ENCODE results near the gene OR10A6. TPM values are rescaled to one million over a fixed set of nuclear protein-coding genes. Genes with fewer than 3 reads are reported as not detected.

The OR10A6 gene
- total RNA-seq, 1 experiment from 2014 or later: not detected

Other genes with a start within 250 kb of the OR10A6 start
- gene OVCH2, start 224.8 kb downstream of the OR10A6 start, total RNA-seq (2014; rRNA removed): not detected in 2 replicates
- gene OR5P2, start 134.3 kb downstream of the OR10A6 start, total RNA-seq (2014; rRNA removed): not detected in 2 replicates
- not detected in 2 replicates for gene OR5P3, start 100.4 kb downstream of the OR10A6 start, total RNA-seq (2014; rRNA removed)
- not detected in 2 replicates for gene OR10A3, start 10.4 kb upstream of the OR10A6 start, total RNA-seq (2014; rRNA removed)
- gene NLRP10, start 34.2 kb upstream of the OR10A6 start, total RNA-seq (2014; rRNA removed): 2.7 and 10.7 TPM in 2 replicates
- gene EIF3F, start 56.1 kb upstream of the OR10A6 start, total RNA-seq (2014; rRNA removed): 220 and 355 TPM in 2 replicates
- 4.1 and 5.3 TPM in 2 replicates for gene TUB, start 149.9 kb upstream of the OR10A6 start, total RNA-seq (2014; rRNA removed)
- gene RIC3, start 237.8 kb upstream of the OR10A6 start, total RNA-seq (2014; rRNA removed): not detected in 2 replicates